ENCODE data around the gene AP1B1.
"Not testable (repeated sequence)": the region's sequence is repeated elsewhere in the genome, so short reads cannot be mapped to it uniquely, and the experiment has no call there.

The AP1B1 gene

GRCh38 chr22:29379258-29379657 is 9.1 kb downstream of the AP1B1 start:
- DNase-seq (ENCODE audit: low read depth): no peak
- no peak overlapping the region for H3K4me3 ChIP-seq (ENCODE audit: low read length)
- no peak for TF ChIP-seq CTCF (IDR thresholded peaks at IDR 0.05; ENCODE audit: insufficient read depth, low read depth, low read length, missing control alignments)

GRCh38 chr22:29377979-29378378 is 10.4 kb downstream of the AP1B1 start:
- H3K4me3 ChIP-seq (ENCODE audit: low read length): no peak overlapping the region
- DNase-seq (ENCODE audit: low read depth): peak; percentile 97
- no peak for TF ChIP-seq CTCF (IDR thresholded peaks at IDR 0.05; ENCODE audit: insufficient read depth, low read depth, low read length, missing control alignments)

- DNase-seq (ENCODE audit: low read depth): peak; percentile 76
- not testable (repeated sequence) for H3K4me3 ChIP-seq (ENCODE audit: low read length)
Observed at GRCh38 chr22:29376705-29377104, 11.7 kb downstream of the AP1B1 start.

GRCh38 chr22:29375398-29376076 is 12.8 kb downstream of the AP1B1 start:
- no peak for TF ChIP-seq CTCF (IDR thresholded peaks at IDR 0.05; ENCODE audit: insufficient read depth, low read depth, low read length, missing control alignments)
- DNase-seq (ENCODE audit: low read depth): peak; percentile 25
- no peak overlapping the region for H3K4me3 ChIP-seq (ENCODE audit: low read length)

GRCh38 chr22:29374806-29375205 is 13.6 kb downstream of the AP1B1 start:
- not testable (repeated sequence) for DNase-seq (ENCODE audit: low read depth); H3K4me3 ChIP-seq (ENCODE audit: low read length)

GRCh38 chr22:29374401-29374800 is 14.0 kb downstream of the AP1B1 start:
- DNase-seq (ENCODE audit: low read depth): no peak
- TF ChIP-seq CTCF (IDR thresholded peaks at IDR 0.05; ENCODE audit: insufficient read depth, low read depth, low read length, missing control alignments): no peak
- no peak overlapping the region for H3K4me3 ChIP-seq (ENCODE audit: low read length)

GRCh38 chr22:29370537-29370936 is 17.8 kb downstream of the AP1B1 start:
- no peak for DNase-seq (ENCODE audit: low read depth)
- no peak for TF ChIP-seq CTCF (IDR thresholded peaks at IDR 0.05; ENCODE audit: insufficient read depth, low read depth, low read length, missing control alignments)
- H3K4me3 ChIP-seq (ENCODE audit: low read length): no peak overlapping the region

- H3K4me3 ChIP-seq (ENCODE audit: low read length): no peak overlapping the region
- peak; percentile 76 for DNase-seq (ENCODE audit: low read depth)
- no peak for TF ChIP-seq CTCF (IDR thresholded peaks at IDR 0.05; ENCODE audit: insufficient read depth, low read depth, low read length, missing control alignments)
Observed at GRCh38 chr22:29369460-29369859, 18.9 kb downstream of the AP1B1 start.
